Retina (tissue), 1 donor: Measurements from ENCODE around the gene PACSIN2.
A peak's percentile ranks its signal among the peaks of the same experiment; 100 is the strongest.
"Not testable (repeated sequence)": the region's sequence is repeated elsewhere in the genome, so short reads cannot be mapped to it uniquely, and the experiment has no call there.

Experiments used
- DNase-seq: peaks from one replicate; pipeline ENCODE4 v3.0.0-alpha.2; 2016

Gene PACSIN2

GRCh38 chr22:42991010-42991651 lies 23.8 kb downstream of the PACSIN2 start:
- DNase-seq, result no peak

DNA sequence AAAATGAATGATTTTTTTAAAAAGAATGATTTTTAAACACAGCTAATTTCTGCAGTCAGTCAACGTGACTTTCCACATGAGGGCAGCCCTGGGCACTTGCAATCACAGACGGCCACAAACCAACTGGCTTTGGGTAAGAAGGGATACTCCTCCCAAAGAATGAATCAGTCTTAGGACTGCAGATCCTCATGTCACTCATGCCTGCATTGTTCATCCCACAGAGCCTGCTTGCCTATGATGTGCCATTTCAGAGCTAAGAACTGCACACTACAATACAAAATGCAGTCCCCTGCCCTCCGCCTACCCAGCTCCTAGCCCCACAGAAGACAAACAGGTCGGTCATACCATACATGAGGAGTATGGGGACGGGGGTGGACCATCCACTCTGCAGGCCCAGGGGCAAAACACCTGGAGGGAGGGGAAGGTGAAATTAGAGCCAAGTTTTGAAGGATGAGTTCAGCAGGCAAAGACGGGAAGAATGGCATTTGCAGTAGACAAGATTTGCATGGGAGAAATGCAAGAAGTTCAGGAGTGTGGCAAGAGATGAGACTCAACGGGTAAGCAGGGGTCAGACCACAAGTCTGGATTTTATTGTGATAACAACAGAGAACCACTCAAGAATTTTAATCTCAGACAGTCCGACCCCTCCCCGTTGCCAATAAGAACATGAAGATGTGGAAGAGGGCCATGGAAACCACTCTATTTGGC lies 24.7 kb downstream of the PACSIN2 start:
- DNase-seq, result no peak

DNA sequence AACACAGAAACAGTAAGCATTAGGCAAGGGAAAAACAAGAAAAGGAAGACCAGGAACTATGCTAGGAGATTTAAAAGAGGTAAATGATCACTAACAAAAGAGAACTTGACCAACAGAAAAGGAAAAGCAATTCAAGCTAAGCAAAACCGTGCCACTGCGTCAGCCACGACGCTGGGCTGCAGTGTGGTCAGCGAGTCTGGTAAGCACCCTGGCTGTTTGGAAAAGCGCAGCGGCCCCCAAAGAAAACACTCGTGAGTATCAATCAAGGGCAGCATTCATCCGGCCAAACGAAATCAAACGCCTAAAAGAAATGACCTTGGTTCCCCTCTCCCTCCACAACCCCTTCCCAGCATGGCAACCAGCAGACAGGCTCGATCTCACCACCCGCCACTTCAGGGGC lies 28.8 kb downstream of the PACSIN2 start:
- DNase-seq, result no peak

- DNase-seq, result no peak
Measured at GRCh38 chr22:42985531-42985905, 29.4 kb downstream of the PACSIN2 start.

DNA sequence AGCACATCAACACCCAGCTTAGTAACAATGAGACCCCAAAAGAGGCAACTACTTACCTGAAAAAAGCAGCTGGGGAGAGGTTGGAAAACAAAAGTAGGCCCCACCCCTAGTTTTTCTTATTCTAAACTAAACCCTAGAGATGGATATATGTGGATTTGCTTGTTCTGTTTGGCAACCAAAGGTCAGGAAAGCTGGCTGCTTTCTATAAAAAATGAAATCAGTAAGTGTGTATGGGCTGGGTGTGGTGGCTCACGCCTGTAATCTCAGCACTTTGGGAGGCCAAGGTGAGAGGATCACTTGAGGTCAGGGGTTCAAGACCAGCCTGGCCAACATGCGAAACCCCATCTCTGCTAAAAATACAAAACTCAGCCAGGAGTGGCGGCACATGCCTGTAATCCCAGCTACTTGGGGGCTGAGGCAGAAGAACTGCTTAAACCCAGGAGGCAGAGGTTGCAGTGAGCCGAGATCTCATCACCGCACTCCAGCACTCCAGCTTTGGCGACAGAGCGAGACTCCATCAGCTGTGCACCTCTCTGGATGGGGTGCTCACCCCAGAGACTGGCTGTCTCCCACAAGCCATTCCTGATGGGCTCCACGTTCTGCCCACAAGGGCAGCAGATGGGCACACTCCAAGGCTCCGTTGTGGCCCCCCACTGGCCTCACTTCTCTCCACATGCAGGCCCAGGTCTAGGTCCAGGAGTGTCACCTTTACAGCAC lies 30.0 kb downstream of the PACSIN2 start:
- no peak for DNase-seq

DNA sequence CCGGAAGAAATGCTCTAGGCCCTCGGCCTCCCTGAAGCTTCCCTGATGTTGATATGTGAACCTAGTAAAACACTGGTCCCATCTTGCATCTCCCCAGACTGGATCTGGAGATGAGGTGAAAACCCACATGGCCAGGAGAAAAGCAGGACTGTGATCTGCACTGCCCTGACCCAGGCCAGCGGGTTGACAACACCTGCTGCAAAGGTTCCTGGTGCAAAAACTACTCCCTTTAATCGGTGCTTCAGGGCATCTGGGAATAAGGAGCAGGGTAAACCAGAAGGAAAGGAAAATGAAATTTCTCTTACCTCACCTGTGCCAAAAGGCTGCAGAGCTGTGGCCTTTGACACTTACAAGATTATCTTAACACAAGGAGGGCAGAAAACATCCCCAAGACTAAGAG lies 30.6 kb downstream of the PACSIN2 start:
- no peak for DNase-seq

DNA sequence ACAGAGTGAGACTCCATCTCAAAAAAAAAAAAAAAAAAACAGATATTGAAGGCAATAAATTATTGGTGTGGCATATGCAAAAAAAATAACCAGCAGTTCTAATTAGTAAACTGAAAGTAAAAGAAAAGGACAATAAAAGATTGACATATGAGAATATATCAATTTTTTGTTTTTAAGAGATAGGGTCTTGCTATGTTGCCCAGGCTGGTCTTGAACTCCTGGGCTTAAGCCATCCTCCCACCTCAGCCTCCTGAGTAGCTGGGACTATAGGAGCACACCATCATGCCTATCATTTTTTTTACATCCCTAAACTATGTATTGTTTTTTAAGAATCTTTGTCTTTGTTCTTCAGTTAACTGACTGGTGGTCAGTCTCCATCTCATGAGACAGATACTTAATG lies 31.5 kb downstream of the PACSIN2 start:
- DNase-seq, result no peak

DNA sequence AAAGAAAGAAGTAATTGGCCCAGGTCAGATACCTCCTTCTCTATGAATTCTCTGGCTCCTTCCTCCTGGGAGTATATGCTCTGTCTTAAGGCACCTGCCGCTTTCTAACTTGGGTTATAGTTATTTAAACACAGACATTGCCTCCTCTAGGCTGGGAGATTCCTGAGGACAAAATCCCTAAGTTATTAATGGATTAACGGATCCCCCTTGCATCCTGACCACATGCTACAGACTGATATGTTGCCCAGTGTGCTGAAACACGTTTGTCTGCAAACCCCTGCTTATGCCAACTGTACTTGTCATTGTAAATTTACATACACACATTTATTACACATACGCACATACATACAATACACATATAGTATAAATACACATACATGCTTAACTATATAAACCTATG lies 35.3 kb downstream of the PACSIN2 start:
- DNase-seq, result no peak

GRCh38 chr22:42978453-42979103 lies 36.4 kb downstream of the PACSIN2 start:
- DNase-seq, result no peak

GRCh38 chr22:42977569-42977968 lies 37.4 kb downstream of the PACSIN2 start:
- no peak for DNase-seq

GRCh38 chr22:42976217-42976933 lies 38.6 kb downstream of the PACSIN2 start:
- DNase-seq, result no peak

DNA sequence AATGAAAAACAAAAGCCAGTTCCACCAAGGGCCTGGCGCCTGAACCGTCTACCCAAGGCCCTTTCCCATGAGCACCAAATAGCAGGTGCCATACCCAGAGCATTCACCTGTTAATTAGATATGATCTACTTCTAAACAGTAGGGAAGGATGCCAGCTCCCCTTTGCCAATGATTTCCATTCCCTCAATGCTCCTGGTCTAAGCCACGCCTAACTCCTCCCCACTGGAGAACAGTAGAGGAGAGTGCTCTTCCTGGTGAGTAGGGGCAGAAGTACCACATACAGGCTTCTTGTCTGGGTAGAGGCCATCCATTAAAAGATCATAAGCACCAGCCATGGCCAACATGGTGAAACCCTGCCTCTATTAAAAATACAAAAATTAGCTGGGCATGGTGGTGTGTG lies 40.7 kb downstream of the PACSIN2 start:
- DNase-seq, result no peak

GRCh38 chr22:42973536-42973881 lies 41.4 kb downstream of the PACSIN2 start:
- DNase-seq, result no peak

DNA sequence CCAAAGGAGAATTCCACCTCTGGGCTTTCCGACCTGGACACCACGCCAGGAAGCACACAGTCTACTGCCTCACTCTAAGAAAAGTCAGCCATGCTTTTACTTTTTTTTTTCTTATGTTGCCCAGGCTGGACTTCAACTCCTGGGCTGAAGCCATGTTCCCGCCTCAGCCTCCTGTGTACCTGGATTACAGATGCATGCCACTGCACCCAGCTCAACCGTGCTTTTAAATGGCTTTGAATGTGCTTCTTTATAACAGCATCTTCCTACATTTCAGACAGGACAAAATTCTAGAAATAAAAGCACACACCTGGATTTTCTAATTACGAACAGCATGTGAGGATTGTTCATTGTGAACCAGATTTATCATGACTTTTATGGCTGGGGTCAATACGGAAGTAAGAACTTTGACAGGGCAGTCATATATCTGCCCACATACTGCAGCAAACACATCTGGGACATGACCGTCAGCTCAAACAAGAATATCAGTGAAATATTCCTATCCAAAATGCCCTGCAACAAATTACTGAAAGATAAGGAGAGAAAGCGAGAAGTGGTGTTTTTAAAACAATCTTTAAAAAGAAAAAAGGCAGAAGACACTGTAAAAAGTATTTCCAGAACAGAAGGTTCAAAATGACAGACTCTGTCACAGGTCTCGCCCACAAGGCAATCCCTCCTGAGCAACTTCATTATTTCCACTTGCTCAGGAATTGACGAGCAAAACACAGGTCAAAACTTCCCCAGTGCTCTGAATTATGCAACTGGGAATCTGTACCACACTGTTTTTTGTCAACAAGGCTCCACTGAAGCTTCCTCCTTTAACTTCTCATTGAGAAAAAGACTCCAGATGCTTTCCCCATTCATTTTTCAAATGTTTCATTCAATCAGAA lies 42.1 kb downstream of the PACSIN2 start:
- DNase-seq, result no peak

- DNase-seq, result not testable (repeated sequence)
Measured at GRCh38 chr22:42971473-42971860, 43.5 kb downstream of the PACSIN2 start.

GRCh38 chr22:42970029-42970428 lies 44.9 kb downstream of the PACSIN2 start:
- DNase-seq, result no peak

GRCh38 chr22:42969348-42969975 lies 45.5 kb downstream of the PACSIN2 start:
- DNase-seq, result no peak

DNA sequence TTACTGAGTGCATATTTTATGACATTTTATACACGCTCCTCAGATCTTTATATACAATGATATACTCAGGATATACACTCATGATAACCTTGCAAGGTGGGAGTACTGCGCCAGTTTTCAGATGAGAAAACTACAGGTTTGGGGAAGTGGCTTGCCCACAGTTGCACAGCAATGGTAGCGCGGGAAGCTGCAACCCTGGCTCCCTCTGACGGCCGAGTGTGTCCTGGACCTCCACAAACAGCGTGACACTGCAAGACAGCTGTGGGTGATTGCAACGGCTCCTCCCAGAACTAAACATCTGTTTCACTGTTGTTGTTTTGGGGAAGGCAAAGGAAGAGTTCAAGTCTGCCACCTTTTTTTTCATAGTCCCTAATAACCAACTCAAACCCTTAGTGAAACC lies 47.0 kb downstream of the PACSIN2 start:
- no peak for DNase-seq

DNA sequence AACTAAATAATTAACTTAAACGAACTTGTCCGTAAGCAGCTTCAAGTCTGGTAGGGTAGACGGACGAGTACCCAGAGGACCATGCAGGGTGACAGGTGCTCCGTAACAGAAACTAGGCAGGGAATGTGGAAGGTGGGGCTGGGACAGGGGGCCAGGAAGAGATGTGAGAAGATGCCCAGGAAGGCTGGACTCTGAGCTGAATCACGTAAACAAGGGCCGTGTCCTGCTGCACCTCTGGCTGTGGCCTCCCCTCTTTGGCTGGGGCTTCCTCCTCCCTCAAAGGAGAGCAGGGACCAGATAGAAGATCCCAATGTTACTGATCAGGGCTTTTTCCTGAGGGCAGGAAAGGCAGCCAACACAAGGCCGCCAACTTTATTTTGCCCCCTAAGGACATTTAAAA lies 47.9 kb downstream of the PACSIN2 start:
- no peak for DNase-seq

- peak; percentile 61 for DNase-seq
Measured at GRCh38 chr22:42966497-42966896, 48.5 kb downstream of the PACSIN2 start.

- DNase-seq, result no peak
Measured at GRCh38 chr22:42964994-42965699, 49.8 kb downstream of the PACSIN2 start.
